Activated CD4-positive, alpha-beta T cell treated with anti-CD3 and anti-CD28 coated beads, Interleukin-2, amount 50 U/mL, for 16 hours (primary cell): ENCODE measurements around the gene ZKSCAN2.

Experiments
- DNase-seq: peaks from one replicate; pipeline ENCODE4 v3.0.0-alpha.2; 2020

The ZKSCAN2 gene

DNA sequence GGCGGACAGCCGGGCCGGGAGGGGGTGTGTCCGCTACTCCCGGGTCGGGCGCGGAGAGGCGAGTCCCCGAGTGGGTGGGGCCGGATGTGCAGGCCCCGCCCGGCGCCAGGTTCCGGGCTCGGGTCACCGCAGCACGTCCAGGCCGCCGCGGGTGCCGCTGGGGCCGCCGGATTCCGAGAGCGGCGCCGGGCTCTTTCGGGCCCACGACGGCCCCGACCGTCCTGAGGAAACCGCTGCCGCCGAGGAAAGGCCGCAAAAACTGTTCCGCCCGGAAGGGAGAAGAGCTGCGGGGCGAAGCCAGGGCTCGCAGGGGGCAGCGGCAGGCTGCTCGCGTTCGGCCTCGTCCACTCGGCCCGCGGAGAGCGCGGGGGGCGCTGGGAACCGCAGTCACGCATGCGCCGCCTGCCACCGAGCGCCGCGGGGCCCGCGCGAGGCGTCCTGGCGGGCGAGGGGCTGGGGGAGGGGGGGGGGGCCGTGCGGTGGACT is at the start of gene ZKSCAN2:
Gene ZKSCAN2 (minus strand): TSS at position 376 of the 486 bp plus-strand sequence. CDS start 718 bp downstream, outside the sequence.
- peak; percentile 89 for DNase-seq

DNA sequence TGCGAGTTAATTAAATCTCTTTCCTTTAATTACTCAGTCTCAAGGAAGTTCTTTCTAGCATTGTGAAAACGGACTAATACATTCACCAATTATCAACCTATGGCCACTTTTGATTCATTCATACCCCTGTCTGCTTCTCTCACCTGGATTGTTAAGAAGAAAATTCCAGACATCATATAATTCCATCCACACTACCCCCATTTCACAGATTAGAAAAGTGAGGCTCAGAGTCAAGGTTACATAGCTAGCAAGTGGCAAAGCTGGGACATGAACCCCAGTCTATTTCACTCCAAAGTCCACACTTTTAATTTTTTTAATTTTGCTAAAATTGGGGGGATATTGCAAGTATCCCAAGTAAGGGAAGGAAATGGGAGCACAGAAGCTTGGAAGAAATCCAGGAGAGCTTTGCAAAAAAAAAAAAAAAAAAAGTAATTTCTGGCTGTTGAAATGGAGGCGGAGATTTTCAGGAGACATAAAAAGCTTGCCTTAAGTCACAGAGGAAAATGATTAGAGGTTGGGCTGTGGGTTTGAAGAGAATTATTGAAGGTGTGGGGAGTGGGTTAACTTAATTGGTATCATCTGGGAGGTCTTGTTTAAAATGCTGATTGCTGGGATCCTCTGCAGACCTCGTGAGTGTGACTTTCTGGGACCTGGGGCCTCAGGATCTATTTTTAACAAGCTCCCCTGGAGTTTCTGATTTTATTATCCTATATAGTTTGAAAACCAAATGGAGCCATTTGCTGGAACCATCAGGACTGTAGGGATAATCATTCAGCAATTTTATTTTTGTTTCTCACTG is 42.3 kb upstream of the ZKSCAN2 start:
- no peak for DNase-seq

DNA sequence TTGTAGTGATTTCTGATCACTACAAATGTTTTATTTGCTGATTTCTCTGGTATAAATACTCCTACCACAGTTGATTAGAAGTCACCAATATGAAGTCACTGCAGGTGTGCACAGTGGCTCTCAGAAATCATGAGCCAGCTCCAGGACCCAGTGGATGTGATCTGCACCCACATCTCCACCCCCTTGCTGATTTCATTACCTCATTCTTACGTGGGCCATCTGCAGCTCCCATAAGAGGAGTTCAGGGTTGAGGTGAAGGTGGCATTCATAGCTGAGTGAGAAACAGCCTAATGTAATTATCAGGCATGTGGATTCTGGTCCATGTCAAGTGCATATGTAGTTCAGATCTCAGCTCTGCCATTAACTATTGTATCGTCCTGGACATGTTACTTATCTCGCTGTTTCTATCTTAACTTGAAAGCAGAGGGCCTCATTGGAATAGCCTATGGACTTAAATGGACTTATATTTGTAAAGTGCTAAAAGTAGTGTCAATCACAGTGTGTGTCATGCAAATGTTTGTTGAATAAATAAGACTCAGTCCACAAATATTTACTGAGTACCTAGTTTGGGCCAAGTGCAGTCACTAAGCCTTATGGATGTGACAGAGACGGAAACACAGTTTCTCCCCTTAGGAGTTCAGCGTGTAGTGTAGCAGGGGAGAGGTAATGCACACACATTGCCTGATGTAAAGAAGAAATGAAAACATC is 40.7 kb upstream of the ZKSCAN2 start:
- DNase-seq: no peak

DNA sequence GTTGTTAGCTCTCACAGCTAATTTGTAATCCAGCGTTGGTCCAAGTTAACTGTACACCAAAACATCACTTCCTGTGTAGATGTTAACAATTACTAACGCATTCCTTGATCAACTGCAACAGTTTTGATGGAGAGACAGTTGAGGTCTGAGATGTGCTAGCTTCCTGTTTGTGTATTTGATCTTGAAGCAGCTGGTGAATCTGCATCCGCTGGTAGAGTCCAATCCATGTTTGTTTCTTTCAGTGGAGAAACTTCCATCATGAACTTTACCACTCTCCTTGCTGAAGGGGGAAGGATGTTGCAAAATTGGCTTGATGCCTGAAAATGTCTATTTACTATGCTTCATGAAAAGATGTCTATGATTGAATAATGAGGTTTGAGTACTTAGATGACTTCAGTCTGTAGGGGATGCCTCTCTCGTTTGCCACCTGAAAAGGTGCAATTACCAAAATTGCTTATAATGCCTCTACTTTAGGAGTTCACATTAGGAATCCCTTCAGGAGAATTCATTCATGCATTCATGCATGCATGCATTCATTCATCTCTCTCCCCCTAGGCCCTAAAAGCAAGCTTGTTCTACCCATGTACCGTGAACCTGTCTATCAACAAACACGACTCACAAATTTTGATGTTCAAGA is 39.6 kb upstream of the ZKSCAN2 start:
- DNase-seq: no peak

DNA sequence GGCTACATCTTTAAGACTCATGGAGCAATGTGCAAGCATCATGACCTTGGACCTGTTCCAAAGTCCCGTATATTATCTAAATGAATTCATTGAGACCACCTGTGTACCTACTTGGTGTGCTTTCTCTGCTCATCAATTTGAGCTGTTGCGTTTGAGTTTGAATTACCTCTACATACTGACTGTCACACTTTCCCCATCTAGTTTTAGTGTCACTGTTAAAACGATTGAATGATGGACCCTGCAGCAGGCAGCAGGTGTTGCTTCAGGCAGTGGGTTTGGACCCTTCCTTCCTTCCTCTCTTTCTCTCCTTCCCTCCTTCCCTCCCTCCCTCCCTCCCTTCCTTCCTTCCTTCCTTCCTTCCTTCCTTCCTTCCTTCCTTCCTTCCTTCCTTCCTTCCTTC is 33.9 kb upstream of the ZKSCAN2 start:
- DNase-seq: no peak

DNA sequence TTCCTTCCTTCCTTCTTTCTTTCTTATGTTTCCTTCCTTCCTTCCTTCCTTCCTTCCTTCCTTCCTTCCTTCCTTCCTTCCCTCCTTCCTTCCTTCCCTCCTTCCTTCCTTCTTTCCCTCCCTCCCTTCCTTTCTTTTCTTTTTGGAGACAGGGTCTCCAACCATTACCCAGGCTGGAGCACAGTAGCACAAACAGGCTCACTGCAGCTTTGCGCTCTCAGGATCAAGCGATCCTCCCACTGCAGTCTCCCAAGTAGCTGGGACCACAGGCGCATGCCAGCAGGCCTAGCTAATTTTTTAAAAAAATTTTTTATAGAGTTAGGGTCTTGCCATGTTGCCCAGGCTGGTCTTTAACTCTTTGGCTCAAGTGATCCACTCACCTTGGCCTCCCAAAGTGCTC is 31.8 kb upstream of the ZKSCAN2 start:
- no peak for DNase-seq

DNA sequence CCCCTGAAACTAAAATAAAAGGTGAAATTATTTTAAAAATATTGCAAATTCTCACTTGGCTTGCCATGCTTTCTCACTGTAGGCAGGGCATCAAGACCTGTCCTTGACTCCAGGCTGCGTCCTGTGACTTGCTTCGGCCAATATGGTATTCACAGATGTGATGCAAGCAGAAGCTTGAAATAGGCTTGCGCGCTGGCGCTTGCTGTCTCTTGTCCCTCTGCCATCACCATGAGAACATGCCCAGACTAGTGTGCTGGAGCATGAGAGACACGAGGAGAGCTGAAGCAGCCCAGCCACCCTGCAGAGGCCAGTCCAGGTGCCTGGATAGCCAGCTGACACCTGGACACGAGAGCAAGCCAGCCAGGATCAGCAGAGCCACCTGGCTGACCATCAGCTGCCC is 21.8 kb upstream of the ZKSCAN2 start:
- no peak for DNase-seq

DNA sequence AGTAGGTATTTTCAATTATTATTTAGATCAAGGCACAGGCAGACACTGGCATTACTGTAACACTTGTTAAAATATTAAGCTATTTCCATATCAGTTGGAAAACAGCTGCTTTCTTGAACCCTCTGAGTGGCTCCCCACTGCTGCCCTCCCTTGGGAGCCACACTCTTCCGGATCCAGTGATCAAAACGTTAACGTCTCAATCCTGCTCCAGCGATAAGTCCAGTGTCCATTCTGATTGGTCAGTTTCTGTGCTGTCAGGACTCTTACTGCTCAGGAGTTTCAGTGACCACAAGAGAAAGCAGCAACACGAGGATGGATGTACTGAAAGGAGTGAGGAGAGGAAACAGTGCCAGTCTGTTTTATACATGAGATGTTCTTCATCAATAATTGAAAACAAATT is 13.8 kb upstream of the ZKSCAN2 start:
- no peak for DNase-seq

DNA sequence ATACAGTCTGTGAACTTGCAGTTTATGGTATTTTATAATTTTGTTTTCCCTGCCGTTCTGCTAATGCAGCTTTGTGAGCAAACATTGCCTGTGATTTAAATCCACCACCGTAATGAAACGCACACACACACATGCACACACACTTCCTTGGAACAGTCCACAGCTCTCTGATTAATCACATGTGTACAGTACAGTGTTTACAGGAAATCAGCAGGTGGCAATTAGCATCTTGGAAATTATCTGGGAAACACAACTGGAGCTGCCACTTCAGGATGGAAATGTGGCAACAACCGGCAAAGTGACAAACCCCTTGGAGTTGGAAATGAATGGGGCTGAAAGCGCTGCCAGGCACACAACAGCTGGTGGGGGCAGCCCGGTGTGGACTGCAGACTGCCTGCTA is 12.9 kb upstream of the ZKSCAN2 start:
- DNase-seq: no peak

DNA sequence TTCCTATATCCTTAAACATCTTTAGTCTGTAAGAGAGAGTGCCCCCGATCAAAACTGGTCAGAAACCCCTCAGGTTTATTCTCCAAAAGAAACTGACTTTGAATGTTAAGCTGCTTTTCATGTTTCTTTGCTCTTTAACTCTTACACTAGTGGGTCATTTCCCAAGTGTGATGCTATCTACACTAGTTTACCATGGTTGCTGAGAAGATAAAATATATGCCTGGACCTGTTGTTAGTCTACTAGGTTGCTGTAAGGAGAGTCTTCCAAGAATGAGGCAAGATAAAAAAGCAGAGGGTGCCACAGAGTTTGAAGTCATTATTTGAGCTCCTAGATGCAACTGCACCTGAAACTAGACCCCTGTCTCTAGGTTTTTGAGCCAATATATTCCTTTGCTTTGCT is 12.2 kb upstream of the ZKSCAN2 start:
- DNase-seq: no peak

DNA sequence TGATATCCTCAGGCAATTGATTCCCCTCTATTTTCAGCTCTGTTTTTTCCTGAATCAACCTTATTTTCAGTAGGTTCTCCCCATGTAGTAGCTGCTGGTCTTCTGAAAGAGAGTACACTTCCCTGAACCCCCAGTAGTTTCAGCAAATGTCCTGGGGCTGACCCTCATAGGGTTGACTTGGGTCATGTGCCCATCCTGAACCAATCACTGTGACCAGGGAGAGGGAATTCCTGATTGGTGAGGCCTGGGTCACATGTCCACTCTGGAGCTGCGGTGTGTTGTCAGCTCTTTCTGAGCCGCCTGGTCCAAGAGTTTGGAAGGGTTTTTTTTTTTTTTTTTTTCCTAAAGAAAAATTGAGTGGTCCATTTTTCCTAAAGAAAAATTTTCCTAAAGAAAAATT is 8.3 kb upstream of the ZKSCAN2 start:
- DNase-seq: no peak

DNA sequence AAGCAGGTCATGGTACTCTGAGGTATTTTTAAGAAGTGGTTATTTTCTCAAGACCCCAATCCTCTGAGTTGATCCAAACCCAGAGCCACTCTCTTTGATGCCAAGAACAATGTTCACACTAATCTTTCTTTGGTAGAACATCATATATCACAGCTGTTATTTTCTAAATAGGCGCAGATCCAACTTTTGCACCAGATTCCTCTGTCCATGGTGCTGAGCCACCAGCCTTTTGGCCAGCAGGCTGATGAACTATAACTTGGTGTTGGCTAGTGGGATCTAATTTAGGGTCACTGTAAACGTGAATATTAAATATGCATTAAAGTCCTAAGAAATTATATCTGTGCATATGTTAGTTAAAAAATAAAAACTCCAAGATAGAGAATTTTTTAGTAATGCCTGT is 7.0 kb upstream of the ZKSCAN2 start:
- no peak for DNase-seq

DNA sequence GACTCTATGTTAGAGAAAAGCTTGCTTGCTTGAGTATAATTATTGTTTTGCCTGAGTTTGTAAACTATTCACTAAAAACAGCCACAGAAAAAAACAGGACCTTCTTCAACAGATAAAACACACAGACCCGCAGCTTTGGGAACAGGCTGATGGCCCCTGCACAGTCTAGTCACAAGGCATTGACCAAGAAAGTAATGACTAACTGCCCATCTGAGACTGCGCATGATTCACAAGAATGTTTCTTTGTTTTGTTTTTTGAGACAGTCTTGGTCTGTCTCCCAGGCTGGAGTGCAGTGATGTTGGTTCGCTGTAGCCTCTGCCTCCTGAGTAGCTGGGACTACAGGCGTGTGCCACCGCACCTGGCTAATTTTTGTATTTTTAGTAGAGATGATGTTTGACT is 2.8 kb upstream of the ZKSCAN2 start:
- no peak for DNase-seq

DNA sequence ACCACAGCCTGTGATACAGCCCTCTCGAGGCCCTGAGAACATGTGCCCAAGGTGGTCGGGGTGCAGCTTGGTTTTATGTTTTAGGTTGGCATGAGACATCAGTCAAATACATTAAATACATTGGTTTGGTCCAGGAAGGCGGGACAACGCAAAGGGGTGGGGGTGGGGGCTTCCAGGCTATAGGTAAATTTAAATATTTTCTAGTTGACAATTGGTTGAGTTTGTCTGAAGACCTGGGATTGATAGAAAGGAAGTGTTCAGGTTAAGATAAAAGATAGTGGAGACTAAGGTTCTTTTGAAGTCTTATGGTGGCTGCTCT is 1.2 kb upstream of the ZKSCAN2 start:
- DNase-seq: peak; percentile 9

DNA sequence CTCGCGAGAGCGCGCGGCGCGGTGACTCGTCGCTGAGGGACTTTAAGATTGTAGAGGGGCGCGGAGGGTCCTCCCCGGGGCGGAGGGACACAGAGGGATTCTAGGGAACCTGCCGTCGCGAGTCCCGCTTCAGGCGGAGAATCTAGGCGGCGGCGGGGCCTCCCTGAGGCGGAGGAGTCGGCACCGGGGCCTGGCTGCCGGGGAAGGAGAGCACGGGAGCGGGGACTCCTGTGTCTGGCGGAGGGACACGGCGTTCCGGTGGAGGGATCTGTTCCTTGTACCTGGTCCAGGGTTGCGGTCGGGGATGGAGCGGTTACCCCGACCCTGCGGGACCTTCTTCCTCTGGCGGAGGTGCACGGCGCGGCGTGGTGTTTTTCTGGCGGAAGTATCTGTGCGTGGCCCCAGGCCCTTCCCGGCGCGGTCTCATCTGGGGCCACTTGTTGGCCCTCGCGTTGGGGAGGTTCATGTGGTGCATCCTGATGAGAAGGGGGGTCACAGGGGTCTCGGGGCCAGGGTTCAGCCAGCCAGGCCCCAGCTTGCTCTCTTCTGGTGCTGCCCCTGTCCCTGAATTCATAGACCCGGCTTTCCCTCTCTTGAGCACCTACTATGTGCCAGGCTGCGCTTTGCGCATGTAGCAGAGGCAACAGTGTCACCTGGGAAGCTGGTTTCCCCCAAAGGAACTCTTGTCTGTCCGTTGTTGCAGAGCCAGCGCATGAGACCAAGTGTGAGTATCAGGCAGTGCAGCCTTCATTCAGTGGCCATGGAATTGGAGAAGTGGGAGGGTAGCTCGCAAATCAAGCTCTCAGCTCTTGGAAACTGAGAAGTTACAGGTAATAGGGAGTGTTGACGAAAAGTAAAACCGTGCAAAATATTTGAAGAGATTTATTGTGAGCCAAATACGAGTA is 563 bp upstream of the ZKSCAN2 start:
- peak; percentile 76 for DNase-seq

DNA sequence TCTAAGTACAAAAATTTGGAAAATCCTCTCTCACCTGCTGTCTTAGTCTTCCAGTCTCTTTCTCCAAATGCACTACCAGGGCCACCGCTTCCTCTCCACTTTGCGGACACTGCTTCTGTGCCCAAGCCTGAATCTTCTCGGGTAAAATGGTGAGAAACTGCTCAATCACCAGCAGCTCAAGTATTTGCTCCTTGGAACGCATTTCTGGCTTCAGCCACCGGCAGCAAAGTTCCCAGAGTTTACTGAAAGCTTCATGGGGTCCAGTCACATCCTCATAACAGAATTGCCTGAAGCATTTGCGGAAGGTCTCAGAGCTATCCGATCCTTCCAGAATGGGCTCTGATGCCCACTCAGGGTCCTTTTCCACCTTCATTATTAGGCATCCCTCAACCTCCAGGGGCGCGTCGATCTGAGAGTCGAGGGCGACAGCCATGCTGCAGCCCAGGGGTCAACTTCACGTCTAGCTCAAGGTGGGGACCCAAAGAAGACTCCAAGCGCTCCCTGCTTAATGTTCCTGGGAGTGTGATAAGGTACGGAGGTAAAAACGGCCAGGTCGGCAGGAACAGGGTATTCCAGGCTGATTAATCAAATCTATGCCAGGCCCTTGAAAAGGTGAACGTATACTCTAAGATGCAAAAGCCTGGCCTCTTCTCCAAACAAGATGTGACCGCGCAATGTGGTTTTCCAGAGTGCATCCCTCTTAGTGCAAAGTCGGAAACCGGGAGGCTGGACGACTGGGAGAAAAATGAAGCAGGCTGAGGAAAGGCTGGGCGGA is 763 bp downstream of the ZKSCAN2 start:
- DNase-seq: peak; percentile 7

DNA sequence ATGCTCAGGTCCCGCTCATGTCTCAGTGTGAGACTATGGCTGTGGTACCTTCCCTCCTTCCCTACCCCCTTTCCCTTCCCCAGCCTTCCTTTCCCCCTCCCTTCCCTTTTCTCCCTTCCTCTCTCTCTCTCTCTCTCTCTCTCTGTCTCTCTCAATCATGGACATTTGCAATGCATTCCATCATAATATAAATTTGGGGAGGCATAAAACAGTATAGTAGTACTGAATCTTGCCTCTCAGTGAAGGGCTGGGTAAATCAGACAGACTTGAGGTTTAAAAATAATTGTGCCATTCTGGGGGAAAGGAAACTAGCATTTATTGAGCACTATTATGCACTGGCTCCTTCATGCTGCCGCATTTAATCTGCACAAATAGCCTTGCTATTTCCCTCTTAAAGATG is 4.3 kb downstream of the ZKSCAN2 start:
- DNase-seq: no peak

DNA sequence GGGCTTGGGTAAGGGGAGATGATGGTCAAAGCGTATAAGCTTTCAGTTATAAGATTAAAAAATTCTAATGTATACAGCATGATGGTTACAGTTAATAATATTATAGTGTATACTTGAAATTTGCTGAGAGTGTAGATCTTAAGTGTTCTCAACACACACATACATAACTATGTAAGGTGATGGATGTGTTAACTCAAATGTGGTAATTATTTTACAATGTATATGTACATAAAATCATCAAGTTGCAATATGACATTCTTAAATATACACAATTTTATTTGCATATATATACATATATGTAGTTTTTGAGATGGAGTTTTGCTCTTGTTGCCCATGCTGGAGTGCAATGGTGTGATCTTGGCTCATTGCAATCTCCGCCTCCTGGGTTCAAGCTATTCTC is 7.2 kb downstream of the ZKSCAN2 start:
- DNase-seq: no peak

DNA sequence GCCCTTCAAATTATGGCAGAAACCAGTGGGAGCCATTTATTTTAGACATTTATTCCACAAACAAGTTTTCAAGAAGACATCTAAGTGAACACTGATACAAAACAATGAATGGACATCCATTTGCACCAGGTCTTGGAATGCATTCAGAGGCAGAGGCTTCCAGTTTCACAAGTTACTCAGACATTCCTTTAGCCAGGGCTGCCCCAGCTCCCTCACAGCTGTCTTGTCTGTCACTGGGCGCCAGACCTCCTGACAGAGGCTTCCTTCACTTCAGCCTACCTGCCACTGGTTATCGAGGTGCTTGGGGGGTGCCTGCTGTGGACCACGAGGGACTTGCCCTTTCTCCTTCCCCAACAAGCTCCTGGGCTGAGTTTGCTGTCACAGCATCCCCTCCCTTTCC is 21.7 kb downstream of the ZKSCAN2 start:
- no peak for DNase-seq

DNA sequence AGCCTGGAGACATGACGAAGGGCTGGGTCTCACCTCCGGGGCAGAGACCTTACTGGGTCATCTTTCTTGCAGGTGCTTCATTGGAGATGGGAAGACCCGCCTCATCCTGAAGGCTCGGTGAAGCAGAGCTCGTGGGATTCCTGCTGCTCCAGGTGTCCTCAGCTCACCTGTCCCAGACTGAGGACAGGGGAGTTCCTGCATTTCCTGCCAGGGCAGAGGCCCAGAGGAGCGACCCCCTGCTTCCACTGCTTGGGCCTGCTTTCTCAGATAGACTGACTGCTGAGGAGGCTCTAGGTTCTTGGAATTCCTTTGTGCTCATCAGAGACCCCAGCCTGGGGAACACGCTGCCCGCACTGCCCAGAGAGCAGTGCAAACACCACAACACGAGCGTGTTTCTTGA is 29.3 kb downstream of the ZKSCAN2 start:
- no peak for DNase-seq

DNA sequence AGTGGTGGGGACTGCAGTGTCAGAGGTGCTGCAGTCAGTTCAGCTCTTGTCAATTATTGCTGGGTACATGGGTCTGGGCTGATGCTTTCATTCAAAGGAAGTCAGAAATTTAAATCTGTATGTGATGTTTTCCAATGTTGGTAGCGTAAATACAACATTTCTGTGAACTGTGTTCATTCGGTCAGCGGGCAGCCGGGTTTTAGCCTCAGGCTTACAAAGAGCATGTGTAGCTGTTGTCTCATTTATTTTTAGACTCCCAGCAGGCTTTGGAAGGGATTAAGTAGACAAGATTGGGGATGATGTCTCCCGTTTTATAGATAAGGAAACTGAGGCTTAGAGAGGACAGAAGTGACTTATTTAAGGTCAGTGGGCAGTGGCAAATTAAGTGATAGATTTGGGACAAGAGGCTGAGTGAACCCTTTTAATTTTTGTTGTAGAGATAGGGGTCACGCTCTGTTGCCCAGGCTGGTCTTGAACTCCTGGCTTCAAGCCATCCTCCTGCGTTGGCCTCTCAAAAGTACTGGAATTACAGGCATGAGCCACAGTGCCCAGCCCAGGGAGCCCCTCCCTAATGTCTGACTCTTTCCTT is 32.8 kb downstream of the ZKSCAN2 start:
- no peak for DNase-seq

DNA sequence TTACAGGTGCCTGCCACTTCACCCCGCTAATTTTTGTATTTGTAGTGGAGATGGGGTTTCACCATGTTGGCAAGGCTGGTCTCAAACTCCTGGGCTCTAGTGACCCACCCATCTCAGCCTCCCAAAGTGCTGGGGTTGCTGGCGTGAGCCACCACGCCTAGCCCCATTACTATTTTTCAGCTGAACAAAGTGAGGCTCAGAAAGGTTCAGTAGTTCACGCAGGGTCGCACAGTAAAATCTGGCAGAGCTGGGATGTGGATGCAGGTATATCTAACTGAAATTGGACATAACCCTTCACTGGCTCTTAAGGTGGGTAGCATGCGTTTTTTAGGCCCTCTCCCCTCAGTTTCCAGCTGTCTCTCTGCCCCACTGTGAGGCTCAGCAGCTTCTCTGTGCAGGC is 33.7 kb downstream of the ZKSCAN2 start:
- no peak for DNase-seq
